Measurements from ENCODE around the gene PROX2.

GRCh38 chr14:74826574-74826973 is 49.4 kb downstream of the PROX2 start:
- TF ChIP-seq CTCF (IDR thresholded peaks at IDR 0.05) (no peak), POLR2A (IDR thresholded peaks at IDR 0.05) (no peak)
